Heart left ventricle (tissue), 16 donors: Measurements from ENCODE around the gene ELFN2. TPM values are rescaled to one million over a fixed set of nuclear protein-coding genes. Genes with fewer than 3 reads are reported as not detected.

ENCODE experiments used
- ATAC-seq, 4 donors: fragments of 200-7000 bp; cut with Tn5 transposase; one replicate each; pipeline ENCODE4 v1.9.1; 2020 to 2022; ENCODE audit warnings: moderate library complexity in 4 of 4, mild to moderate bottlenecking in 3 of 4, moderate number of reproducible peaks in 1 of 4
- DNase-seq, 5 donors: peaks; one replicate each; pipeline ENCODE4 v3.0.0-alpha.2; 2020
- H3K27ac ChIP-seq, 12 donors: fragments of 200-600 bp; sonication (generic) in 4 of 12; one replicate each; pipeline versions ENCODE4 v1.5.0 to v1.8.0; 2016 to 2022; ENCODE audit warnings: mild to moderate bottlenecking in 2 of 12
- H3K27me3 ChIP-seq, 9 donors: fragments of 200-600 bp; sonication (generic) in 2 of 9; one replicate each; pipeline versions ENCODE4 v1.5.1 to v1.8.0; 2016 to 2022; ENCODE audit warnings: mild to moderate bottlenecking in 3 of 9
- H3K36me3 ChIP-seq, 9 donors: fragments of 200-600 bp; sonication (generic) in 2 of 9; one replicate each; pipeline versions ENCODE4 v1.5.0 to v1.8.0; 2018 to 2022; ENCODE audit warnings: mild to moderate bottlenecking in 2 of 9
- H3K4me1 ChIP-seq, 12 donors: fragments of 200-600 bp; sonication (generic) in 4 of 12; one replicate each; pipeline versions ENCODE4 v1.5.0 to v1.8.0; 2016 to 2022; ENCODE audit warnings: mild to moderate bottlenecking in 3 of 12
- H3K4me3 ChIP-seq, 12 donors: fragments of 200-600 bp; sonication (generic) in 4 of 12; one replicate each; pipeline versions ENCODE4 v1.5.0 to v1.8.0; 2017 to 2022; ENCODE audit warnings: mild to moderate bottlenecking in 9 of 12, moderate library complexity in 4 of 12
- H3K9me3 ChIP-seq, 12 donors: fragments of 200-600 bp; sonication (generic) in 4 of 12; one replicate each; pipeline versions ENCODE4 v1.5.0 to v1.8.0; 2016 to 2022; ENCODE audit warnings: mild to moderate bottlenecking in 1 of 12
- CTCF ChIP-seq, 12 donors: fragments of 200-600 bp; sonication (generic) in 4 of 12; IDR thresholded peaks; one replicate each; pipeline versions ENCODE4 v1.5.0 to v1.8.0; 2018 to 2022; ENCODE audit warnings: antibody characterized with exemption in 12 of 12, mild to moderate bottlenecking in 5 of 12
- POLR2A ChIP-seq, 2 donors: fragments of 450-650 bp; IDR thresholded peaks; one replicate each; pipeline ENCODE4 v1.6.1; 2017; ENCODE audit warnings: antibody characterized with exemption in 2 of 2, mild to moderate bottlenecking in 2 of 2, moderate library complexity in 2 of 2
- WGBS, 4 donors: extraction: QIAGEN DNeasy Blood & Tissue Kit in 2 of 4; methylation state at CpG; one replicate each; pipeline versions ENCODE4 v1.1.5 to v1.1.7; 2013 to 2018; 5-methylcytosine and 5-hydroxymethylcytosine counted together
- intact Hi-C, 10 donors: fragments of 100-400 bp; cut with DNase I; formaldehyde crosslinking; loops; one replicate each; pipeline versions ENCODE4 v1.11.1 to v1.14.2; 2022
- polyA plus RNA-seq, 2 donors: library from polyadenylated mRNA; stranded (reverse); fragments of 200-250 nt; gene quantifications; one replicate each; pipeline ENCODE4 v1.2.3, GENCODE V29; 2013
- total RNA-seq, 9 donors: library from RNA; depleted of rRNA in 2 of 9; stranded (reverse); fragments of >200 nt in 2 of 9; fragmentation: NEBNext Ultra II Directional in 3 of 9; extraction: Animal tissue kit (Norgen Biotek cat#: 25700) in 3 of 9; gene quantifications; one replicate each; pipeline versions ENCODE4 v1.1.0 to v1.2.4, GENCODE V29; 2016 to 2023
- donor health status: ischemic (EF 13 %, LVEDD 7.1; RV severe dilation, severe dysfunction).
- donor health status: healthy with polysubstance abuse.
- donor health status: DM: no; HTN: yes; CAD: no.
- donor health status: DM: no; HTN: no; CAD: no.
- donor health status: ischemic (EF 25% LVEDD 6.9; RV normal size, moderate dysfunction).
- donor health status: ischemic (EF 25% LVEDD 5.7; RV mildly dilated, moderate dysfunction).
- donor health status: healthy.
- donor health status: DM: yes; HTN: yes; CAD: no.
- donor health status: ischemic (EF 35%, LVEDD 5.7; RV mildly dilated, moderate dysfunction).
- donor health status: nonischemic (EF 11% LVEDD 7.7; RV severe dilation, severe dysfunction).
- donor health status: DM: yes; HTN: yes; CAD: no.
- donor health status: PGD.
- donor health status: ischemic (EF 29% LVEDD 5.4; RV normal size, mild dysfunction).
- donor health status: nonischemic (EF 23%, LVEDD 6.1; RV moderate dilation, normal function).

Gene ELFN2
- total and polyA plus RNA-seq, 11 donors = 0.01 to 0.72 (median 0.05) TPM; not detected in 4

GRCh38 chr22:37354670-37355069, 72.6 kb downstream of the ELFN2 start:
- H3K27me3 ChIP-seq = peaks cover 0 to 53% (median 6%) of the 10 kb centered on the region in 9 donors

GRCh38 chr22:37354261-37354660, 73.0 kb downstream of the ELFN2 start:
- 70 to 76% (median 72%) methylated on average over 4 of the region's 4 CpGs for WGBS, 4 donors
- DNase-seq = no peak
- peaks cover 0 to 50% (median 6%) of the 10 kb centered on the region in 9 donors for H3K27me3 ChIP-seq

More at GRCh38 chr22:37354670-37355069, 72.6 kb downstream of the ELFN2 start:
- intact Hi-C loops = no loop called here
- Histone ChIP-seq H3K27ac (no peak overlapping the region), H3K9me3 (no peaks in the 10 kb centered on the region), H3K36me3 (no peaks in the 10 kb centered on the region), H3K4me3 (no peak overlapping the region), H3K4me1 (no peaks in the 10 kb centered on the region)
- TF ChIP-seq POLR2A (IDR thresholded peaks at IDR 0.05) = no peak
- TF ChIP-seq CTCF (IDR thresholded peaks at IDR 0.05) = no peak
- DNase-seq (no peak), ATAC-seq (no peak)
- 65 to 76% (median 69%) methylated on average over 5 of the region's 5 CpGs for WGBS, 4 donors

DNA sequence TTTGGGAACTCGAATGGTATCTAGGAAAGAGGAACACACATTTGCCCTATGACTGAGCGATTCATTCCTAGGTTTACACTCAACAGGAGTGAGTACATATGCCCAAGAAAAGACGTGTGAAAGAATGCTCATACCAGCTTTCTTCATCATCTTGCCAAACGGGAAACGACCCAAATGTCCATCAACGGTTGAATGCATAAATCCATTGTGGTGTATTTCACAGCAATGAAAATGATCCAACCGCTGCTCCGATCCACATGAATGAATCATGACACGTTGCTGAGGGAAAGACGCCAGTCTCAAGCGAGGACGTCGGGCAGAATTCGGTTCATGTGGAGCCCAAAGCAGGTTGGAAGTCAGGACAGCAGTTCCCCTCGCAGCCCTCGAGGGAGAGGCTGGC, 73.4 kb downstream of the ELFN2 start:
- no peak for ATAC-seq
- 75 to 86% (median 82%) methylated on average over 16 of the region's 16 CpGs for WGBS, 4 donors
- Histone ChIP-seq H3K4me3 (no peak overlapping the region), H3K27me3 (peaks cover 0 to 46% (median 6%) of the 10 kb centered on the region in 9 donors), H3K4me1 (no peaks in the 10 kb centered on the region), H3K36me3 (no peaks in the 10 kb centered on the region), H3K9me3 (no peaks in the 10 kb centered on the region), H3K27ac (no peak overlapping the region)
- no peak for DNase-seq
- TF ChIP-seq CTCF (IDR thresholded peaks at IDR 0.05) = no peak
- no peak for TF ChIP-seq POLR2A (IDR thresholded peaks at IDR 0.05)
- intact Hi-C loops = no loop called here

More at GRCh38 chr22:37354261-37354660, 73.0 kb downstream of the ELFN2 start:
- H3K4me1 ChIP-seq = no peaks in the 10 kb centered on the region
- intact Hi-C loops = no loop called here
- no peak for ATAC-seq
- no peaks in the 10 kb centered on the region for H3K36me3 ChIP-seq
- no peak for TF ChIP-seq POLR2A (IDR thresholded peaks at IDR 0.05)
- TF ChIP-seq CTCF (IDR thresholded peaks at IDR 0.05) = no peak
- H3K27ac ChIP-seq = no peak overlapping the region
- H3K9me3 ChIP-seq = no peaks in the 10 kb centered on the region
- H3K4me3 ChIP-seq = no peak overlapping the region

GRCh38 chr22:37352481-37352880, 74.8 kb downstream of the ELFN2 start:
- ATAC-seq (no peak), DNase-seq (no peak)
- Histone ChIP-seq H3K4me1 (no peaks in the 10 kb centered on the region), H3K36me3 (no peaks in the 10 kb centered on the region), H3K27ac (no peak overlapping the region), H3K27me3 (peaks cover 0 to 38% (median 6%) of the 10 kb centered on the region in 9 donors), H3K4me3 (no peak overlapping the region), H3K9me3 (no peaks in the 10 kb centered on the region)
- intact Hi-C loops = no loop called here
- 76 to 90% (median 81%) methylated on average over 7 of the region's 7 CpGs for WGBS, 4 donors
- TF ChIP-seq POLR2A (IDR thresholded peaks at IDR 0.05) = no peak
- TF ChIP-seq CTCF (IDR thresholded peaks at IDR 0.05) = no peak
